DOHH2 (cell line): Measurements from ENCODE around the gene MPZL3.

Experiments
- H3F3A ChIP-seq: fragments of 200-600 bp; sonication (generic), shearing (Covaris generic); 2 replicates; pipeline ENCODE4 v1.6.0; 2016; ENCODE audit warnings: antibody characterized with exemption, mild to moderate bottlenecking; ENCODE audit not compliant: control insufficient read depth, insufficient read depth
- H3K27ac ChIP-seq: fragments of 200-600 bp; sonication (generic); 2 replicates; pipeline ENCODE4 v1.5.1; 2014; ENCODE audit warnings: low read depth, mild to moderate bottlenecking, low read length, moderate library complexity
- H3K27me3 ChIP-seq: fragments of 200-600 bp; sonication (generic); 2 replicates; pipeline ENCODE4 v1.6.1; 2014; ENCODE audit warnings: mild to moderate bottlenecking, low read length, mixed read lengths; ENCODE audit not compliant: control insufficient read depth
- H3K36me3 ChIP-seq: fragments of 200-600 bp; sonication (generic); 2 replicates; pipeline ENCODE4 v1.6.1; 2014; ENCODE audit warnings: mild to moderate bottlenecking, low read length, moderate library complexity, mixed read lengths; ENCODE audit not compliant: control insufficient read depth
- H3K4me1 ChIP-seq: fragments of 200-600 bp; sonication (generic); 2 replicates; pipeline ENCODE4 v1.6.1; 2014; ENCODE audit warnings: mild to moderate bottlenecking, low read length, mixed read lengths; ENCODE audit not compliant: control insufficient read depth
- H3K4me2 ChIP-seq: fragments of 200-600 bp; sonication (generic); 2 replicates; pipeline ENCODE4 v1.6.0; 2014; ENCODE audit warnings: mild to moderate bottlenecking, low read length, moderate library complexity
- H3K4me3 ChIP-seq: fragments of 200-600 bp; sonication (generic); 2 replicates; pipeline ENCODE4 v1.5.1; 2014; ENCODE audit warnings: mild to moderate bottlenecking, low read length, mixed read lengths
- H3K79me2 ChIP-seq: fragments of 200-600 bp; sonication (generic); 2 replicates; pipeline ENCODE4 v1.6.1; 2014; ENCODE audit warnings: mild to moderate bottlenecking, low read length, mixed read lengths; ENCODE audit not compliant: control insufficient read depth
- H3K9me2 ChIP-seq: fragments of 200-600 bp; sonication (generic); replicated peaks from 2 replicates; pipeline ENCODE4 v1.6.1; 2014; ENCODE audit warnings: mild to moderate bottlenecking, low read length, mixed read lengths; ENCODE audit not compliant: control insufficient read depth
- H3K9me3 ChIP-seq: fragments of 200-600 bp; sonication (generic); 2 replicates; pipeline ENCODE4 v1.6.1; 2014; ENCODE audit warnings: antibody characterized with exemption, low read length, mixed read lengths; ENCODE audit not compliant: control insufficient read depth, insufficient read depth
- H4K20me1 ChIP-seq: fragments of 200-600 bp; sonication (generic); 2 replicates; pipeline ENCODE4 v1.6.0; 2014; ENCODE audit warnings: low read depth, mild to moderate bottlenecking, antibody characterized with exemption, low read length, moderate library complexity; ENCODE audit not compliant: control insufficient read depth, insufficient read depth
- CTCF ChIP-seq: fragments of 200-600 bp; sonication (generic); IDR thresholded peaks from one replicate; pipeline ENCODE4 v1.5.1; 2014; ENCODE audit warnings: antibody characterized with exemption, mild to moderate bottlenecking, low read depth, low read length; ENCODE audit not compliant: poor library complexity, severe bottlenecking
- EZH2phosphoT487 ChIP-seq: fragments of 200-600 bp; sonication (generic); IDR thresholded peaks from 2 replicates; pipeline ENCODE4 v1.6.1; 2017; ENCODE audit warnings: borderline replicate concordance, mild to moderate bottlenecking, antibody characterized with exemption, low read length, moderate library complexity, mixed read lengths

The MPZL3 gene

DNA sequence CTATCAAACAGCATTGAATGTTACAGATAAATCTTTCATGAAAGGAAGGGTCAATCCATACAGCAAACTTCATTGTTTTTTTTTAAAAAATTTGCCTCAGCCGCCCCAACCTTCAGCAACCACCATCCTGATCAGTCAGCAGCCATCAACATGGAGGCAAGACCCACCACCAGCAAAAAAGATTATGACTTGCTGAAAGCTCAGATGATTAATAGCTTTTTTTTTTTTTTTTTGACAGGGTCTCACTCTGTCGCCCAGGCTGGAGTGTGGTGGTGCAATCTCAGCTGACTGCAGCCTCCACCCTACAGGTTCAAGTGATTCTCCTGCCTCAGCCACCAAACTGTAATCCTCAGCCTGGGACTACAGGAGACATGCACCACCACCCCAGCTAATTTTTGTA is 34.4 kb upstream of the MPZL3 start:
- no peak overlapping the region for H3K4me2 ChIP-seq
- H3K79me2 ChIP-seq, result no peaks in the 10 kb centered on the region
- no peaks in the 10 kb centered on the region for H3K9me2 ChIP-seq
- peaks cover 3% of the 10 kb centered on the region for H3F3A ChIP-seq
- H3K4me3 ChIP-seq, result no peak overlapping the region
- H3K9me3 ChIP-seq, result no peaks in the 10 kb centered on the region
- H3K36me3 ChIP-seq, result no peaks in the 10 kb centered on the region
- H4K20me1 ChIP-seq, result no peaks in the 10 kb centered on the region
- H3K27me3 ChIP-seq, result no peaks in the 10 kb centered on the region
- H3K27ac ChIP-seq, result no peak overlapping the region
- peaks cover 13% of the 10 kb centered on the region for H3K4me1 ChIP-seq
- TF ChIP-seq CTCF (no peak), EZH2phosphoT487 (no peak)

GRCh38 chr11:118283756-118284350 is 31.7 kb upstream of the MPZL3 start:
- H3K27me3 ChIP-seq, result no peaks in the 10 kb centered on the region
- H3K9me2 ChIP-seq, result no peaks in the 10 kb centered on the region
- H3K9me3 ChIP-seq, result no peaks in the 10 kb centered on the region
- TF ChIP-seq CTCF, result no peak
- no peak for TF ChIP-seq EZH2phosphoT487
- H3F3A ChIP-seq, result peaks cover 3% of the 10 kb centered on the region; the same call in 1 of the 2 replicates
- H3K4me3 ChIP-seq, result no peak overlapping the region
- no peak overlapping the region for H3K4me2 ChIP-seq
- H3K79me2 ChIP-seq, result no peaks in the 10 kb centered on the region
- no peaks in the 10 kb centered on the region for H3K36me3 ChIP-seq
- H3K4me1 ChIP-seq, result peaks cover 28% of the 10 kb centered on the region
- no peak overlapping the region for H3K27ac ChIP-seq
- H4K20me1 ChIP-seq, result no peaks in the 10 kb centered on the region

GRCh38 chr11:118283037-118283636 is 31.0 kb upstream of the MPZL3 start:
- Histone ChIP-seq H4K20me1 (no peaks in the 10 kb centered on the region), H3K4me3 (no peak overlapping the region)
- no peak for TF ChIP-seq EZH2phosphoT487
- no peak for TF ChIP-seq CTCF

More at GRCh38 chr11:118283037-118283636, 31.0 kb upstream of the MPZL3 start:
- H3K9me2 ChIP-seq, result no peaks in the 10 kb centered on the region
- peaks cover 28% of the 10 kb centered on the region for H3K4me1 ChIP-seq
- H3F3A ChIP-seq, result peaks cover 3% of the 10 kb centered on the region; the same call in 1 of the 2 replicates
- H3K27me3 ChIP-seq, result no peaks in the 10 kb centered on the region
- H3K27ac ChIP-seq, result no peak overlapping the region
- no peaks in the 10 kb centered on the region for H3K9me3 ChIP-seq
- no peak overlapping the region for H3K4me2 ChIP-seq
- H3K36me3 ChIP-seq, result no peaks in the 10 kb centered on the region
- H3K79me2 ChIP-seq, result no peaks in the 10 kb centered on the region
